Adrenal gland (tissue), 12 donors: ENCODE measurements around the gene CLIP1. TPM values are rescaled to one million over a fixed set of nuclear protein-coding genes. Genes with fewer than 3 reads are reported as not detected.
A peak's percentile ranks its signal among the peaks of the same experiment; 100 is the strongest.

Source experiments
- DNase-seq, 7 donors: peaks; one replicate each; pipeline ENCODE4 v3.0.0-alpha.2; 2019 to 2020
- H3K27ac ChIP-seq, 5 donors: fragments of 200-600 bp; sonication (generic) in 4 of 5; 1 replicate in 3 of 5; 2 replicates in 2 of 5; pipeline versions ENCODE4 v1.5.1 to v1.8.0; 2016 to 2020; ENCODE audit warnings: mild to moderate bottlenecking in 1 of 5
- H3K27me3 ChIP-seq: fragments of 200-600 bp; 2 replicates; pipeline ENCODE4 v1.8.0; 2021
- H3K36me3 ChIP-seq, 2 donors: fragments of 200-600 bp; replicated peaks in 1 of 2; 1 replicate in 1 of 2; 2 replicates in 1 of 2; pipeline versions ENCODE4 v1.5.1 to v1.8.0; 2018 to 2022
- H3K4me1 ChIP-seq, 2 donors: fragments of 200-600 bp; replicated peaks in 1 of 2; 1 replicate in 1 of 2; 2 replicates in 1 of 2; pipeline versions ENCODE4 v1.5.1 to v1.8.0; 2018 to 2021
- H3K4me3 ChIP-seq, 4 donors: fragments of 200-600 bp; sonication (generic) in 3 of 4; one replicate each; pipeline ENCODE4 v1.5.1; 2016 to 2018
- H3K9me3 ChIP-seq, 3 donors: fragments of 200-600 bp; sonication (generic) in 1 of 3; replicated peaks in 1 of 3; 1 replicate in 2 of 3; 2 replicates in 1 of 3; pipeline versions ENCODE4 v1.5.1 to v1.8.0; 2016 to 2021
- CTCF ChIP-seq, 6 experiments: fragments of 450-650 bp in 4 of 6; fragments of 200-600 bp in 2 of 6; sonication (generic) in 1 of 6; IDR thresholded peaks; 1 replicate in 5 of 6; 2 replicates in 1 of 6; pipeline versions ENCODE4 v1.5.1 to v1.8.0; 2016 to 2021; ENCODE audit warnings: antibody characterized with exemption in 6 of 6, mild to moderate bottlenecking in 2 of 6, moderate library complexity in 1 of 6
- POLR2A ChIP-seq, 2 donors: fragments of 450-650 bp; IDR thresholded peaks; one replicate each; pipeline ENCODE4 v1.6.1; 2017; ENCODE audit warnings: antibody characterized with exemption in 2 of 2, mild to moderate bottlenecking in 2 of 2, moderate library complexity in 1 of 2
- WGBS, 4 donors: extraction: QIAGEN DNeasy Blood & Tissue Kit in 2 of 4; methylation state at CpG; one replicate each; pipeline versions ENCODE4 v1.1.5 to v1.1.7; 2013 to 2017; 5-methylcytosine and 5-hydroxymethylcytosine counted together
- intact Hi-C, 2 donors: fragments of 100-400 bp; cut with DNase I; formaldehyde crosslinking; loops; one replicate each; pipeline versions ENCODE4 v1.14.1 to v1.15.0; 2022 to 2023
- polyA plus RNA-seq, 3 donors: library from polyadenylated mRNA; stranded (reverse); fragments of 200-250 nt in 2 of 3; fragments of 350-450 nt in 1 of 3; fragmentation: Illumina TruSeq in 1 of 3; extraction: RNeasy Lipid Tissue Mini Kit (QIAGEN cat#74804) in 1 of 3; gene quantifications; one replicate each; pipeline ENCODE4 v1.2.3, GENCODE V29; 2013 to 2014
- total RNA-seq, 9 donors: library from RNA; depleted of rRNA in 4 of 9; stranded (reverse); fragments of >200 nt in 4 of 9; fragments of 120-200 nt in 1 of 9; fragmentation: NEBNext Ultra II Directional in 1 of 9; extraction: Animal tissue kit (Norgen Biotek cat#: 25700) in 1 of 9; gene quantifications; one replicate each; pipeline versions ENCODE4 v1.1.0 to v1.2.4, GENCODE V29; 2013 to 2023
- donor health status: healthy with polysubstance abuse.
- donor health status: Bipolar disorder and iron deficiency.
- donor health status: DM: yes; HTN: yes; CAD: no.
- donor health status: DM: no; HTN: no; CAD: no.
- donor health status: DM: no; HTN: no; CAD: no.
- donor health status: DM: yes; HTN: yes; CAD: no.

The CLIP1 gene
- total and polyA plus RNA-seq, 12 donors: 22.8 to 134 (median 88.9) TPM

DNA sequence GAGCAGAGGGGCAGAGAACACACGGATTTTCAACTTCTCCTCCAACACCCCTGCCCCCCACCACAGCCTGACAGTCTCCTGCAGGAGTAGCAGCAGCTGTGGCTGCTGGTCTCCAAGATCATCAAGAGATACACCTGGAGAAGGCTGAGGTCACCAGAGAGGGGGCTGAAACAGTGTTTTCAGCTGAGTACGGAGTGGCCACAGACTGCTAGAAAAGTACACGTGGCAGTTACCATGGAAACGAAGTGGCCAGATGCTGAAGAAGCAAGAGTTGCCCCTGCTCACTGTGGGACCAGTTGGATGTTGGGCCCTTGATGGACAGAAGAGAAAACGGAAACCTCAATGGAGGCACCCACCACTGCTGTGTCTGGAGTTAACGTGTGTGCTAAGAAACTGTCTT is 191.7 kb downstream of the CLIP1 start:
- Histone ChIP-seq H3K27me3 (no peaks in the 10 kb centered on the region), H3K4me3 (no peak overlapping the region), H3K4me1 (peaks cover 6 to 7% of the 10 kb centered on the region in 2 donors), H3K9me3 (no peaks in the 10 kb centered on the region), H3K36me3 (peaks cover 0 to 51% of the 10 kb centered on the region in 2 donors), H3K27ac (no peak overlapping the region)
- intact Hi-C loops: no loop called here
- 70 to 80% (median 76%) methylated on average over 6 of the region's 6 CpGs for WGBS, 4 donors
- TF ChIP-seq POLR2A (IDR thresholded peaks at IDR 0.05) (no peak), CTCF (IDR thresholded peaks at IDR 0.05) (no peak)
- peak in 1 of 7 donors; percentile 53 for DNase-seq

- intact Hi-C loops: no loop called here
- Histone ChIP-seq H3K27me3 (no peaks in the 10 kb centered on the region), H3K4me3 (no peak overlapping the region), H3K27ac (no peak overlapping the region), H3K4me1 (peaks cover 16 to 21% of the 10 kb centered on the region in 2 donors), H3K9me3 (no peaks in the 10 kb centered on the region), H3K36me3 (peaks cover 0 to 26% of the 10 kb centered on the region in 2 donors)
- peak in 1 of 7 donors; percentile 73 for DNase-seq
- WGBS, 4 donors: 77 to 90% (median 86%) methylated on average over 5 of the region's 5 CpGs
- no peak for TF ChIP-seq CTCF (IDR thresholded peaks at IDR 0.05)
These were observed 194.4 kb downstream of the CLIP1 start for GRCh38 chr12:122228092-122228491.

GRCh38 chr12:122227341-122227740 is 195.1 kb downstream of the CLIP1 start:
- no peaks in the 10 kb centered on the region for H3K9me3 ChIP-seq
- peaks cover 16 to 25% of the 10 kb centered on the region in 2 donors for H3K4me1 ChIP-seq
- intact Hi-C loops: no loop called here
- no peaks in the 10 kb centered on the region for H3K27me3 ChIP-seq
- DNase-seq: peak in 2 of 7 donors; percentile 38 to 85
- H3K4me3 ChIP-seq: no peak overlapping the region
- no peak for TF ChIP-seq POLR2A (IDR thresholded peaks at IDR 0.05)
- TF ChIP-seq CTCF (IDR thresholded peaks at IDR 0.05): no peak
- WGBS, 4 donors: 86 to 96% (median 87%) methylated on average over 14 to 17 of the region's 17 CpGs
- H3K27ac ChIP-seq: no peak overlapping the region
- H3K36me3 ChIP-seq: peaks cover 0 to 26% of the 10 kb centered on the region in 2 donors

- Histone ChIP-seq H3K9me3 (no peaks in the 10 kb centered on the region), H3K4me1 (peaks cover 16 to 25% of the 10 kb centered on the region in 2 donors), H3K4me3 (peak overlapping the region in 1 of 4 donors; percentile 50), H3K36me3 (peaks cover 0 to 26% of the 10 kb centered on the region in 2 donors), H3K27me3 (no peaks in the 10 kb centered on the region), H3K27ac (peak overlapping the region in 2 of 5 donors; percentile 23 to 76)
- peak in 3 of 7 donors; percentile 33 to 36 (median 34) for DNase-seq
- 6 to 30% (median 9%) methylated on average over 14 to 55 of the region's 55 CpGs for WGBS, 4 donors
- TF ChIP-seq CTCF (IDR thresholded peaks at IDR 0.05): no peak
- no peak for TF ChIP-seq POLR2A (IDR thresholded peaks at IDR 0.05)
- intact Hi-C loops: no loop called here
These were observed 195.9 kb downstream of the CLIP1 start for GRCh38 chr12:122226366-122227125.
